TTC549 (cell line): ENCODE data around the gene RPL22.

ENCODE experiments used
- FAIRE-seq: peaks from 2 replicates; lab custom pipeline; 2012; peaks lifted over from hg19 to GRCh38; lab: Jason Lieb, UNC

RPL22 gene

DNA sequence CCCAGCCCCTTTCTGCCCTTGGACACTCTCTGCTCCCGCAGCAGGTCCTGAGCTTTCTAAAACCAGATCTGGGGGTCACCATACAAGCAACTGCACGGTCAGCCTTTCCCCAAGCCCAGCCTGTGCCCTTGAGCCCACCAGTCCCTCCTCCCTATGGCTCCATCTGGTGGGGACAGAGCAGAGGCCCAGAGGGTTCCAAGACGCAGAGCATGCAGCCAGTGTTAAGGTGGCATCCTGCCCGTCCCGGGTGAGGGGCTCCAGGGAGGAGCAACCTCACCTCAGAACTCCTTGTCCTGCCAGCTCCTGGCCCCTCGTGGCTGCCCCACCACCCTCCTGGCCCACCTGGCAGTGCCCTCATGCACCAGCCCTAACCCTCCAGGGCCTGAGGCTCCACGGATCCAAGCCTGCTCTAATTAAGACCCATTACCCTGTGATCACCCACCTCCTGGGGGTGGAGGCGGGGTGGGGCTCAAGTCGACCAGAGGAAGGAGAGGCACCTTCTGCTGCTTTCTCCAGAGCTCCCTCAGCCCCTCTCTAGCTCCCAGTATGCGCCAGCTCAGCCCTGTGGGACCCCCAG lies 27.8 kb downstream of the RPL22 start:
- no peak for FAIRE-seq

DNA sequence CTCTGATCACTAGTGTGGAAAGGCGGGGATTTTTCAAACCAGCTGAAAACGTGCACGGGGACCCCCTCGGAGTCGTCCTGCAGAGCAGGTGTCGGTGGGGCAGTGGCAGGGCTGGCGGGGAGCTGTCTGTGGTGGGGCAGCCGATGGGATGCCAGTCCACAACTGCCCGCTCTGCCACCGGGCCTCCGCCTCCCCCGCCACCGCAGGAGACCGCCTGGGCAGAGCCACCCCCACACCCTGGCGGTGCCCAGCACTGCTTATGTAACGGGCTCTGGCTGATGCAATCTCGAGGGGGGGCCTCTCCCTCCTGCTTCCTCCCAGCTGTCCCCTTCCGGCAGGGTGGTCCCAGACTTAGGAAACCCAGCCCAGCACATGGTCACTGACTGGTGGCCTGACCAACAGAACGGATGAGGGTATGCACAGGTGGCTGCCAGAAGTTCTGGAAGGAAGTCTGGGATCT lies 28.6 kb downstream of the RPL22 start:
- no peak for FAIRE-seq

DNA sequence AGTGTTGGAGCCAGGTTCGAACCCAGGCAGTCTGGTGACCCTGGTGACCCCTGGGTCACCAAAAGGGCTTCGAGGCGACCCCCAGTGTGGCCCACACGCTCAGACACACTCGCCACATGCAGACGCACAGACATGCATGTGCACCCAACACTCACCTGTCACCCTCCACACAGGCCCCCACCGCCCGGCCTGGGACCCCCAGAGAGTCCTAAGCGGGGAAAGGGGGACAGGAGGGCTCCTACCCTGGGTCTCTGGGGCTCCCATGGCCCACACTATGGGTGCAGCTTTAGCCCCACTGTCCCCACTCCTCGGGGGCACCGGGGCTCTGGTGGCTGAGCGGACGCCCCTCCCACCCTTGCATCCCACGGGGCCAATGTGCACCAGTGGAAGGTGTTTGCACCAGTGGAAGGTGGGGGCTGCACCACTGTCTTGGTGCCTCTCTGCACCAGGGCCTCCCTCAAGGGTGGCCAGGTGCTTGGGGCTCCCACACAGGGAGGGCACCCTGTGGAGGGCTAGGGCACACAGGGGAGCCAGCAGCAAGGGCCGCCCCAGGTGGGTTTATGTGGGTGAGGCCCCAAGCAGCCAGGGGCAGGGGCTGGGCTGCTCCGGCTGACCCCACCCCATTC lies 29.2 kb downstream of the RPL22 start:
- FAIRE-seq: no peak

DNA sequence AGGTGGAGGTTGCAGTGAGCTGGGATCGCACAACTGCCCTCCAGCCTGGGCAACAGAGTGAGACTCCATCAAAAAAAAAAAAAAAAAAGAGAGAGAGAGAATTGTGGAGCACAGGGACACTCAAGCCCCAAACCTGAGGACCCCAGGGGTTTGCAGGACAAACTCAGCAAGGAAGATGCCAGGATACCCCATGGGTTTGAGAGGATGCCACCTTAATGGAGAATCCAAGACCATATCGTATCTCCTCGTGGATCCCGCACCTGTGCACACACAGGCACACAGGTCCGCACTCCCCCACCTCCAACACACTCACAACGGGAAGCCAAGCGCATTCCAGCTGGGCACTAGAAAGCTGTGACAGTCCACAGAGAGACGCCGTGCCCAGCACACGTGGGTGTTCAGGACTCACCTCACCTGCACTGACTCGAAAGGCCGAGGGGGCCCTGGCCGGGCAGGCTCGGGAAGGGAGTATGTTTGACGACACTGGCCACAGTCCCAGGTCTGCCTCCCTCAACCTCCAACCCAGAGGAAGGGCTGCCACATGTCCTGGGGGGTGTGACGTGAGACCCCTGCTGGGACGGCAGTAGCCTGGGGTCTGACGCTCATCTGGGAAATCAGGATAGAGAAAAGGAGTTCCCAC lies 30.3 kb downstream of the RPL22 start:
- no peak for FAIRE-seq

DNA sequence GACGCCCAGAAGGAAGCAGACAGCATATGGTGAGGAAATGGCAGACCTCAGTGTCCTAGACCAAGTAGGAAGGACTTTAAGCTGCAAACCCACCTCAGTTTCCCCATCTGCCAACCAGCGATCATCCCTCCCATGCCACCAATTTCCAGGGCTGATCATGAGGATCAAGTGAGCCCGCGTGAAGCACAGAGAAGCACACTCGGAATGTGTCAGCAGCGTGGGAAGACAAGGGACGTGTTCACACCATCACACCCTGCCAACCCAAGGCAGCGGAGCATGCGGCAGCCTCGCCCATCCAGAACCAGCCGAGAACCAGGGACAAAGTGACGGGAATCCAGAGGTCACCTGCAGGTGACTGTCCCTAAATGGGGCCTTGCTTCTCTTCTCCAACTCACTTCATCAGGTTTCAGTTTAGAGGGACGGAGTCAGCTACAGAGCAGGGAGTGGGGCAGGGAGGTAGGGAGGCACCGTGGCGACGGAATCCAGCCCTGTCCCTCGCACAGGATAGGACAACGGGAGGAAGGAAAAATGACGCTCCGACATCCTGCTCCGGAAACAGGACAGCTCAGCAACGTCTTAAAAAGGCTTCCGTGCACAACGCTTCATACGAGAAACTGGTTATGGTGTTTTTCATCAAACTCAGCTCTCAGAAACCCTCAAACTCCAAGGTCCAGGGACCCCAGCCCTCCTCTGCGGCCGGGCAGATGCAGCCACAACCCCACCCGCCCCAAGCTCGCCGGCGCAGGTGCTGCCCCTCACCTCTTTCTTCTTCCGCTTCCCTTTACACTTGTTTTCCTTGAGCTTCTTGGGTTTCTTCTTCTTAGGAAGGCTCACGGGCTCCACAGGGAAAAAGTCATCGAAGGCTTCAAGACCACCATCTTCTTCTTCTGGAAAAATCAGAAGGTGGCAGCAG lies 31.7 kb downstream of the RPL22 start:
- FAIRE-seq: no peak

DNA sequence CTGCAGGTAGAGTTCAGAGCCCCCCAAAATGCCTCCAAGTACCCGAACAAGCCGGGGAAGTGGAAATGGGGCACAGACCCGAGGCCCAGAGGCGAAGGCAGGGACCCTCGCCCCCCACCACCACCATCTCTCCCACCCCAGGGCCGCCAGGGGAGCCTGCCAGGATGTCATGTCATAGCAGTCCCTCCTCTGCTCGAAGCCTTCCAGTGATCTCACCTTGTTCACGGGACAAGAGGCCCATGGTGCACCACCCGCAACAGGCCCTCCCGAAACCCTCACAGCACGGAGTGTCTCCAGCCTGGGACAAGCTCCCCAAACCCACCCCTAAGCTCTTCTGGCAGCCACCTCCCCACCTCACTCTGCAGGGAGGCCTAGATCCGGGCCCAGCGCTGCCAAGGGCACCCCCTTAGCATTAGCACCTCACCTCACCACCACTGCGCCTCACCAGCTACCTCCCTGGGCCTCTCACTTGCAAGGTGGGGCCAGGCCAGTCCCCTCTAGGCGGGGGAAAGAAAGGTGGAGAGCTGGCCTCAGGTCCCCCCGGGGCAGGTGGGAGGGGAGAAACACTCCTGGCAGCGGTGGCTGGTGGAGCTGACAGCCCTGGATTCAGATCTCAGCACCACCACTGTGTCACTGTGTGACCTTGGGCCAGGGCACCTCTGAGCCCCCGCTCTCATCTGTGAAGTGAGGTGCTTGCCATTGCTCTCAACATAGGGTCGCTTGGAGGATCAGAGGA lies 32.6 kb downstream of the RPL22 start:
- FAIRE-seq: no peak

DNA sequence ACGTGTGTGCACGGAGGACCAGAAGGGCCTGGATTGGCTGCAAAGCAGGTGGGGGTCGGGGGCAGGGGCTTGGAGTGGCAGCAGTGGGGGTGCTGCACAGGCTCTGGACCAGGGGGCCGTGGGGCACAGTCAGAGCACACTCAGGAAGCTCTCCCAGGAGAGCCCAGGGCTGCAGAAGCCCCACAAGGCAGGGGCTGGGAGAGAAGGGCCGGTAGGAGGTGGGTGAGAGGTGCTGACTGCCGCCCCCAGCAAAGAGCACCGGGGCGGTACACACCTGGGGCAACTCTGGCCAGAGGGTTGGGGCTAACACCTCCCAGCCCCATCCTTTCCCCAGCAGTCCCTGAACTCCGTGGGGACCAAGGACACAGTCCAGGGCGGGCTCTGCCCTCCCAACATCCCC lies 33.2 kb downstream of the RPL22 start:
- no peak for FAIRE-seq

DNA sequence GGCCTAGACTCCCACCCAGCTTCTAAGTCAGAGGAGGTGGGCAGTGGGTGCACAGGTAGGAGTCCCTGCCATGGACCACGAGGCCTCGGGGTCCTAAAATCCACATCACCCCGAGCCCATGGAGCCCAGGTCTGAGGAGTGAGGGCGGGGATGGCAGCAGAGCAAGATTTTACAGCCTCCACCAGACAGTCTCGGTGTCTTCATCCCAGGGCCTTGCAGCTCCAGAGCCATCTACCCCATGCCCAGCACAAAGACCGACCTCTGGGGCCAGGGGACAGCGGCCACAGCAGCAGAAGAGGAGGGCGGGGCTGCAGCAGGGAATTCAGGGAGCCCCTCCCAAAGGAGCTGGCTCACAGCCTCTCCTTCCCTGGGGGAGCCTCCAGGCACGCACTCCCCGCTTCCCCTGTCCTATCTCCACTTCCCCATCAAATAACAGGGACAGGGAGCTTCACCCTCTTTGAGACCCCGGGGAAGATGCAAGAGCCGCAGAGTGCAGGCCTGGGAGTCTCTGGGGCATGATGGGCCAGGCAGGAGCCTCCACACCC lies 33.9 kb downstream of the RPL22 start:
- no peak for FAIRE-seq

DNA sequence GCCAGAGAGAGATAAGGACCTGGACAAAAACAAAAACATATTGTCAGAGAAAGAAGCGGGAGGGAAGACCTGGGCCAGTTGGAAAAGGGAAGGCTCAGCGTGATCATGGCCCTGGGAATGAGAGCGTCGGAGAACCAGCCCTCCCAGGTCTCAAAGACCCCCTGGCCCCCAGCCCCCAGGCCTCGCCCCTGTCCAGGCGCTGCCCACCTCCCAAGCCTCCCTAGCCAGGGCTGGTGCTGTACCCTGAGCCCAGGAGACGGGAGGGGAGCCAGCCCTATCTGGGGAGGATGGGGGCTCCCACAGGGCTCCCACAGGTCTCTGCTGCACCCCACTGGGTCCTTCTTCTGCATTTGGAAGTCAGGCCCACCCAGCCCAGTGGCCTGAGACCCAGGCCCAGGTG lies 34.4 kb downstream of the RPL22 start:
- FAIRE-seq: no peak

DNA sequence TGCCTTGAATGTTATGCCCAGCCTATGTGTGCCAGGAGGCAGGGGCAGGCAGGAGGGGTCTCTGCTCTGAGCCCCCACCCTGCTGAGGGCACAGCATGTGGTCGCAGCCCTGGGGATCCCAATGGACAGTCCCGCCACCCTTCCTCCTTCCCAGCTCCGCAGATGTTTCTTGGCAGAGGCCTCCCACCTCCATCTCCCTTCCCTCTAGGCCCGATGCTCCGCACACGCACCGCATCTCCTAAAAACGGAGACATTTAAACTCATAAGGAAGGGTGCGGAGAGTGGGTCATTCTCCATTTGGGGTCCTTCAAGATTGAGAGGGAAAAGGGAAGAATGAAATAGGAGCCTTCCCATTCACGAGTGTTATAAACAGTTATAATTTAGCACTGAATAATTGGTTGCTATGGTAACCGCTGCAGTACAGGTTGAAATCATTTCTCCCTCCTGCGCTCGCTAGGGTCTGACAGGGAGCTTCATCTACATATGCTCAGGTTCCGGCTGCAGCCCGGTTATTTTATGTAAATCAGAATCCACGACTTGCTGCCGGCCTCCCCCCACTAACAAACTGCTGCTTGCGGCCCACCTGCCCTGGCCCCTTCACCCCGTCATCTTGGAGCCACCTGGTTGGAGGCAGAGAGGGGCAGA lies 35.3 kb downstream of the RPL22 start:
- no peak for FAIRE-seq

DNA sequence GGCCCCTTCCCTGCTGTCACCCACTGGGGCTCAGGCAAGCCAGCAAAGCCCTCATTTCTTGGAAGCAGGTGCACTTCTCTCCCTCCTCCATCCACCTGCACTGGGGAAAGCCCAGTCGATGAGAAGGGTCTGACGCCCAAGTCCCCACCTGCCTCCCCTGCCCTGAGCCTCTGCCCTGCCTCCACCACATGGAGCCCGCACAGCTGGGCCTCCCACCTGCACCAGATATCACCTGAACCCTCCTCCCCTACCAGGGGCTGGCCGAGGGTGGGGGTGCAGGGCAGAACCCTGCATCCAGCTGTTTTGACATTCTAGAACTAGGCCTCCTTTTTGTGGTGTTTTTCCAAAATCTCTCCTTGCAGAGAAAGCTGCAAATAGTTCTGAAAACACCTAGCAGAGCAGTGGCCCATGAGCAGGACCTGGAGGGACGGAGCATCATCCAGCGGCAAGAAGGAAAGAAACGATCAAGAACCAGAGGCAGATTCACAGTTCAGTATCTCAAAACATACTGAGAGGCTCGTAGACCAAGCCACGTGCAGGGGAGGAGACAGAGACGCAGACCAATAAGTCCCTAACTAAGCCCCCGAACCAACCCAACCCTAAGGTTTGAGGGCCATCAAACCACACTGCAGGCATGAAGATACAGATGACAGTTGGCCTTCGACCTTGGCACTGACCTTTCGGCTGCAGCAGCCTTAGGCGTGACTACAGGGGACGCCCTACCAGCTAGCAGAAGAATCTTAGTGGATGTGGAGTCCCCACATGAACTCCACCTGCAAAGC lies 36.0 kb downstream of the RPL22 start:
- FAIRE-seq: no peak

DNA sequence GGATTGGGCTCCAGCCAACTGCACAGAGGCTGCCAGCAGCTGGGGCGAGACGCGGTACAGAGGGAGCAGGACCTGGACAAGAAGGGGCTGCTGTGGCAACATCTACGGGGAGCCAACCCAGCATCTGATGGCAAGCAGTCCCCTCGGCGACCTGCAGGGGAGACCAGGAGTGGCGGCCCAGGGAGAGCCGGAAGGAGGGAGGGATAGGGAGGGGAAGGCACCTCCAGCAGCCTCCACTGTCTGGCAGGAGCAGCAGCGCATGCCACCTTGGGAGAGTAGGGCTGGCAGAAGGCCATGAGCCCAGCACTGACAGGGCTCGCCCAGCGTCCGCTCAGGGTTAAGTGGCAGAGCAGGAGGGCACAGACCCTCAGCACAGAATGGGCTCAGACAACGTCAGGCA lies 36.6 kb downstream of the RPL22 start:
- FAIRE-seq: no peak

DNA sequence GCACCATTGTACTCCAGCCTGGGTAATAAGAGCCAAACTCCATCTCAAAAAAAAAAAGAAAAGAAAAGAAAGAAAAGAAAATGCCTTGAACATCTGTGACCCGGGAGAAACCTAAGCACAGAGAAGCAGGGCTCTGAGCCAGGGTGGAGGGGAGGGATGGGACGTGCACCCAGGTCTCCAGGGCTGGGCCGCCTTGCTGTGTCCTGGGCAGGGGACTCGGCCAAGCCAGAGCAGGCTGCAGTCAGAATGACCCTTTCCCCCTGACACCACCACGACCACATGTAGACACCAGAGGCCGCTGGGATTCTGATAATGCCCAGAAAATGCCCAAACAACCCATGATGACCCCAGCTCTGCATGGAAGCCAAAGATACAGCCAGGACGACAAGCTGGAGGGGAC lies 37.1 kb downstream of the RPL22 start:
- FAIRE-seq: no peak

DNA sequence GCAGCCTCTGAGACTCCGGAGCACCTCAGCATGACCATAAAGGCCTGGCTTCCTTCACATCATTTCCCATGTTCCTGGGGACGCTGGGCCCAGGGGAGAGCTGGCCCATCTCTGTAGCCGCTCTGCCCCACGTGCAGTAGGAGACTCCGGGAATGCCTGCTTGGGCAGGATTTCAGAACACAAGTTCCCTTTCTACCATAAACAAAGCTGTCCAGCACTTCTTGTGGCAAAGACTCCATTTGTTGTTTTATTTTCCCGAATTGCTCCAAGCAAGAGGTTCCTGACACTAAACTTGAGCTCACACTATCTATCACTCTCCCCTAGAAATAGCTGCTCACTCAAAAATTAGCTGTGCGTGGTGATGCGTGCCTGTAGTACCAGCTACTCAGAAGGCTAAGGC lies 41.2 kb downstream of the RPL22 start:
- no peak for FAIRE-seq

DNA sequence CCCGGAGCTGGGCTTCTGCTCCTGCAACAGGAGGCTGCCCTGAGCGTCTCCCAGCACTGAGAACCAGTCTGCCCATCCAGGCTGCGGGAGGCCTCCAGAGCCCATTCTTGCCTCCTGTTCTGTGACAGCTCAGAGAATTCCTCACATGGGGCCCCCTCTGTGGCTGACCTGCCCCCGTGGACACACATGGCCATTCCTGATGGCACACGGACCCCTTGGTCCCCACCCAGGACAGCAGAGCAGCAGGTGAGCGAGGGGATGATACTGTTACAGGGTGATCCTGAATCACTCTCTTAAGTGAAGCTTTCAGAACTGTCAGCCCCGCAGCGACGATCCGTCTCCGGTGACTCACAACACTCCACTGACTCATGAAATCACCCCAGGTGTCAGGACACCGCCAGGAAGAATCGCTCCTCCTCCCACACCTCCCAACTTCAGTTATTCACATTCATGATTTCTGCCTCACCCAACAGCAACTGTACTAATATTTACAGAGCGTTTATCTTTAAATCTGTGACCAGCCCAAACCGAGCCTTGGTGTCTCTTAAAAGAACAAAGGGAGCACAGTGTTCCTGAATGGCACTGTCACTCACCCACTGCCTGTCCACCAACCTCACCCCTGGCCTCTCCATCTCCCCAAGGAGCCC lies 41.7 kb downstream of the RPL22 start:
- FAIRE-seq: no peak

DNA sequence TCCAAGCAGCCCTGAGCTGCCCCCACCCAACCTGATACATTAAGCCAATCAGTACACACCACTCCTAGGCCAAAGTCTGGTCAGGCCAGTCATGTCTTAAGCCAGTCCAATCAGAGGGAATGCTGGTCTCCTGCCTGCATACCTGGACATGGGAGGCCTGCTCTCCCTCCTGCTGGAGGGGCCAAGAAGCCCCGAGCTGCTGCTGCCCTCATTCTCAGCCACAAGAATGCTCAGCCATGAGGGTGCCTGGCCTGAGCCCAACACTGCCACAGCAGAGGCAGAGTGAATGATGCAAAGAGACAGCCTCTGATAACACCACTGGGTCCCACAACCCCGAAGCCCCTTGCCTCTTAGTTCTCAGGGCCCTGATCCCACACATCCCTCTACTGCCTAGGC lies 42.3 kb downstream of the RPL22 start:
- FAIRE-seq: no peak

DNA sequence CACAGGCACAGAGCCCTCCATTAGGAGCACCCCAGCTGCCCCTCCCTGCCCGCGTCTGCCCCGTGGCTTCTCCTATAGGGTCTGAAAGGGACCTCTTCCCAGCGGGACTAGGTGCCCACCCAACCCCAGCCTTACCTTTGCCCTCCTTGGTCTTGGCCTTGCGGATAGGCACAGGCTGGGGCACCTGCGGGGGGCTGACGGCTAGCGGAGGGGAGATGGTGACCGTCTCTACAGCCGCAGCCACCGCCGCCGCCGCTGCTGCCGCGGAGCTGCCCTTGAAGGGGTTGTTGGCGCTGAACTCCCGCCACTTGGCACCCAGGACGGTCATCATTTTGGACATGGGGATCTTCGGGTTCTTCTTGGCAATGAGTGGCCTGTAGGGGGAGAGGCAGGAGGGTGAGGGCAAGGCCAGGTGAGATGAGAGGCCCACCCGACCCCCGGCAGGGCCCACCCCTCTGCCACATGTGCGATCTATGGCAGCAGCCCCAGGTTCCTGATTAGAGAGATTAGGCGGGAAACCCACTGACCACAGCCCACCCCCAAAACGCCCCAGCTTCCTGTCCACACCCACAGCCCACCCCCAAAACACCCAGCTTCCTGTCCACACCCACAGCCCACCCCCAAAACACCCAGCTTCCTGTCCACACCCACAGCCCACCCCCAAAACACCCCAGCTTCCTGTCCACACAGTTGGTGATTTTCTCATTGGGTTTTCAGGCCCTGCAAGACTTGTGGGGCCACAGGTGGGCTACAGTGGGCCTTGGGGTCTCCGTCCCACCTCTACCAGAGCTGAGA lies 44.7 kb downstream of the RPL22 start:
- FAIRE-seq: no peak

DNA sequence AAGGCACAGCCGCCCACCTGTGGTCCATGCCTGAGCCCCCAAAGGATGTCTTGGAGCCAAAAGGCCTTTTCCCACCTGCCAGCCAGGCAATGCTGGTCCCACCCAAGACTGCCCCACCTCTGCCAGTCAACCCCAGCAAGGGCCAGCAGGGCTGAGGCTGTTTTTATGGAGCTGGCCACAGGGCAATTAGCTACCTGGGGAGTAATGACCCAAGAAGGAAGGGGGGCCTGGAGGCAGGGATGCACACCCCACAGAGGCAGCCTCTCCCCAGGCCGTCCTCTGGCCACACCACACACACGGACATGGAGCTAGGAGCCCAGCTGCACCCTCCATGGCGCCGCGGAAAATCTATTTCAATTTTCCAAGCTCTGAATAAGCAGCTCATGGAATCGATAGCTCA lies 46.5 kb downstream of the RPL22 start:
- FAIRE-seq: no peak

DNA sequence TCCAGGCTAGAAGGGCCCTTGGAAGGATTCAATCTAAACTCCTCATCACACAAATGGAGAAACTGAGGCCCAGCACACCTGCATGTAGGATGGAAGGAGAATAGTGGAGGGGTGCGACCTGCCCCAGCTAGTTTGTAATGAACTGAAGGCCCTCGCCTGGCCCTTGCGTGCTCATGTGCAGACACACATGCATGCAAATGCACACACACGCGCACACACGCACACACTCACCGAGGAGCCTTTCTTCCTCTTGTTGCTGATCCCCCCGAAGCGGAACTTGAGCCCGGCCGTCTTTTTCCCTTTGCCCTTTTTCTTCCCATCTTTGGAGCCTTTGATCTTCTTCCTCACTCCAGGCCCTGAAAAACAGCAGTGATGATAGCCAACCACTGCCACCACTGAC lies 47.2 kb downstream of the RPL22 start:
- no peak for FAIRE-seq
